HG03575 (cell line): Measurements from ENCODE around the gene ZFPL1.

Experiments
- ATAC-seq: cut with Tn5 transposase; IDR thresholded peaks from one replicate; pipeline ENCODE4 v1.9.1; 2021; ENCODE audit not compliant: unreplicated experiment, insufficient number of reproducible peaks, low FRiP score; ENCODE audit errors: extremely low read depth

Gene ZFPL1

DNA sequence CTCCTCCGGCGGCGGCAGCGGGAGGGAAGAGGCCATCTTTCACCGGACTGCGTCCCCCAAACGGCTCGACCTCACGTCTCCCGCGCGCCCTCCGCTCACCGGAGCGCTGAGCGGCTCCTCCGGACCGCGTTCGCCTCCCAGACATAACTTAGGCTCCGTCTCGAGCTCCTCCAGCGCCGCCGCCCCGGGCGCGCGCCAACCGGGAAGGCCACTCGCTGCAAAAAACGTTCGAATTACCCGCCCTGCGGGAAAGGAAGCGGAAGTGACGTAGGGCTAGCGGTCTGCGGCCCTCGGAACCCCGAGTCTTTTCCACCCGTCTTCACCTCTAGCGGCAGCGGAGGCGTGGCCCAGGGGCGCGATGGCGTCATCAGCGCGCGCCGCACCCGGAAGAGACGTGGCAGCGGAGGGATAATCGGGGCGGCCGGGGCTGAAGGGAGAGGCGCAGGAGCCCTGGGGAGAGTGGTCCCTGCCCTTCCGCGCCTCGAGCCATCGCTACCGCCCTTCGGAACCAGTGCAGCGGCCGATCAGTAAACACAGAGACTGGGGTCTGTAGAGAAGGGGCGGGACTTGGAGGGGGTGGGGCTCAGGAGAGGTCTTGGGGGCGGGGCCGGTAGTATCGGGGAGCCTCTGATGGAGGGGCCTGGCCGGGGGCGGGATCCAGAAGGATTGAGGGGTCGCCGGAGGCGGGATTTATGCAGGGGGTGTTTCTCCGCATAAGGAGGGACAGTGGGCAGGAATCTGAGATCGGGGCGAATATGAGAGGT, at the start of gene ZFPL1, which contains the start of gene CDCA5:
Gene ZFPL1 (plus strand): TSS at position 389 of the 764 bp plus-strand sequence. CDS start 477 bp downstream, outside the sequence.
Gene CDCA5 (minus strand): TSS at position 207 of the 764 bp plus-strand sequence. CDS start 62 bp downstream, at position 145.
- no peak for ATAC-seq

DNA sequence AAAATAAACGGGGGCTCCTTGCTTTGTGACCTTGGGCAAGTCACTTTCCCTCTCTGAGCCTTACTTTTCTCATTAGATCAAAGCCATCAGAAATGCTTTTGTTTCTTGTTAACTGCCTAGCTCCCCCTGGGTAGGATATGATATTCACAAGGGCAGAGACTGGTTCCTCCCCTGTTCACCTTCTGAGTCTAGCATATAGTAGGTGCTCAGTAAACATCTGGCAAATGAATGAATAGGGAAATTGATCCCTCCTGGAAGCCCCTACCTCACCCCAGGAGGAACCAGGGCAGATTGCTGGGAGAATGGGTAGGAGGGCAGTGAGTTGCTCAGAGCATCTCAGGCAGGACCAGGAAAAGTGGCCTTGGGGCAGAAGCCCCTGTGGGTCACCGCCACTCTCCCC, 49.6 kb upstream of the ZFPL1 start:
- ATAC-seq = no peak

DNA sequence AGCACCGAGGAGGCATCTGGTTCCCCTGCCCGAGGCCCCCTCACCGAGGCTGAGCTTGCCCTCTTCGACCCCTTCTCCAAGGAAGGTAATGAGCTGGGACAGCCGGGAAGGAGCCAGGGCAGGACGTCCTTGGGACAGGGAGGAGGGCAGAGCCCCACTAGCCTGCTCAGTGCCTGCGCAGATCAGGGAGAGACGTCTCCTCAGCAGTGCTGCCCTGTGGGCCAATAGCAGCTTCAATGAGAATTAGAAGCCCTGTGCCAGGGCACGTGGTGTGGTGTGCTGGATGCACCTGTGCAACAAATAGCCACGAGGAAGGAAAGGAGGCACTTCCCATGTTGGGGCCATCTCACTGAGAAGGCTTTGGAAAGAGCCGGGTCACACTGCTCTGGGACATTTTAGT, 48.4 kb upstream of the ZFPL1 start:
- no peak for ATAC-seq

DNA sequence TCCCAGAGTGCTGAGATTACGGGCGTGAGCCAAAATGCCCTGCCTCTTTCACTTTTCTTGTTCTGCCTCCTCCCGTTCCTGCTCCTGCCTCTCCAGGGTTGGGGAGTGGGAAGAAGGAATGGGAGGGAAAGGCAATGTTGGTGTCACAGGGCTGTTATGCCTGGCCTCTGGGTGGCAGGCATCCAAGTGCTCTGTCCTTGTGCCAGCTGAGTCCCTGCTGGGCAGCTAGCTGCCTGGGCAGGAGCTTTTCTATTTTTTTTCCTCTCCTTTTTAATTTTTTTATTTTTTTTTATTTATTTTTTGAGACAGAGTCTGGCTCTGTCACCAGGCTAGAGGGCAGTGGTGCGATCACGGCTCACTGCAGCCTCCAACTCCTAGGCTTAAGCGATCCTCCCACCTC, 47.1 kb upstream of the ZFPL1 start:
- ATAC-seq = no peak

DNA sequence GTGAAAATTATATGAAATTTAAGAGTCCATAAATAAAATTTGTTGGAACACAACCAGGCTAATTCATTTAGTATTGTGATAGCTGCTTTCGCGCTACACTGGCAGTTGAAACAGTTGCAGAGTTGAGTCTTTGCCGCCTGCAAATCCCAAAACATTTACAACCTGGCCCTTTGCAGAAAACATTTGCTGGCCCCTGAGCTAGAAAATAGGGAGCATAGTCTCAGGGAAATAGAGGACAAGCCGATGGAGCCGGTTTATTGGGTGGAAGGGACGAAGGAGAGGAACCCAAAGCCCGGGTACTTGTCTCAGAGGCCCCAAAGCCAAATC, 43.5 kb upstream of the ZFPL1 start:
- no peak for ATAC-seq

DNA sequence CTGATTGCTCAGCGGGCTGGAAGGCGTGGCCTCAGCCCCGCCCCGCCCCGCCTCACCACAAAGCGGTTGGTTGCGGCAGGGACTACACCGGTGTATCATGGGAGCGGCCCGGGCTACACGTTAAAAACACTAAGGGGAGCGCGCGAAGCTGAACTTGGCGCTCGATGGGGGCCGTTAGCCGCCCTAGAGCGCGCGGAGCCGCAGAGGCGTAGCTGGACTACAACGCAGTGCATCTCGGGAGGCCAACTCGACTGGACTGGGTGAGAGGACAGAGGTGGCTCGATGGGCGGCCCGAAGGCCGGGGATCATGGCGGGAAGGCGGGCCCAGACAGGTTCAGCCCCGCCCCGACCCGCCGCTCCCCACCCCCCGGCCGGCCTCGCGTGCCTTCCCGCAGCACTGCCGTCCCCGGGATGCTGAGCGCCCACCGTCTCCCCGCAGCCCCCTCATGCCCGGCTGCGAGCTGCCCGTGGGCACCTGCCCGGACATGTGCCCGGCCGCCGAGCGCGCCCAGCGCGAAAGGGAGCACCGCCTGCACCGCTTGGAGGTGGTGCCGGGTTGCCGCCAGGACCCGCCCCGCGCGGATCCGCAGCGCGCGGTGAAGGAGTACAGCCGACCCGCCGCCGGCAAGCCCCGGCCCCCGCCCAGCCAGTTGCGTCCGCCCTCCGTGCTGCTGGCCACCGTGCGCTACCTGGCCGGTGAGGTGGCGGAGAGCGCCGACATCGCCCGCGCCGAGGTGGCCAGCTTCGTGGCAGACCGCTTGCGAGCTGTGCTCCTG, 43.0 kb upstream of the ZFPL1 start, which contains the start of gene SAC3D1:
Gene SAC3D1 (plus strand): TSS at position 364 of the 776 bp plus-strand sequence. CDS start 83 bp downstream, at position 447.
- ATAC-seq = peak; percentile 53

DNA sequence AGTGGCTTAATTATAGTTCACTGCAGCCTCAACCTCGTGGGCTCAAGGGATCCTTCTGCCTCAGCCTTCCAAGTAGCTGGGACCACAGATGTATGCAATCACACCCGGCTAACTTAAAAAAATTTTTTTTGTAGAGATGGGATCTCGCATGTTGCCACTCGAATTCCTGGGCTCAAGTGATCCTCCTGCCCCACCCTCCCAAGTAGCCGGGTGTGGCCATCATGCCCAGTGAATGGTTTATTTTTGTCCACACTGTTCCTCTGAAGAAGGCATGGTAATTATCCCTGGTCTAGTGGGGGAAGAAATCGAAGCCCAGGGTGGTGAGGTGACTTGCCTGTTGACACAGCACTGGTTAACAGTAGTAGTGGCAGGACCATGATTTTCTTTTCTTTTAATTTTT, 41.1 kb upstream of the ZFPL1 start:
- no peak for ATAC-seq

DNA sequence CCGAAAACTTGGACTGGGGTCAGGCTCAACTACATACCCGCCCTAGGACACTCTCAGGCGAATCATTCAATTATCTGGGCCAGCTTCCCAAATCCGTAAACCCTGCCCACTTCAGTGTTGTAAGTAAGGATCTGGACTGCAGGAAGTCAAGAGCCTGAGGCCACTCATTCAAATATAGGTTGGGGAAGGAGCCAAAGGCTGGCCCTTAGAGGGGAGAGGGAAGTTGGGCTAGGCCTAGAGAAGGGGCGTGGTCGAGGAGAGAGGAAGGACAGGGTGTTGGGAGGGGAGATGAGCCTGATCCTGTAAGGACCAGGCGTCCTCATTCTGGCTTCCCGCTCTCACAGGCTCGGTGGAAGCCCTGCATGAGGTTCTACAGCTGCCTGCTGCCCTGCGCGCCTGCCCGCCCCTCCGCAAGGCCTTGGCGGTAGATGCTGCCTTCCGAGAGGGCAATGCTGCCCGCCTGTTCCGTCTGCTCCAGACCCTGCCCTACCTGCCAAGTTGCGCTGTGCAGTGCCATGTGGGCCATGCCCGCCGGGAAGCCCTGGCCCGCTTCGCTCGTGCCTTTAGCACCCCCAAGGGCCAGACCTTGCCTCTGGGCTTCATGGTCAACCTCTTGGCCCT, 40.0 kb upstream of the ZFPL1 start:
- no peak for ATAC-seq

DNA sequence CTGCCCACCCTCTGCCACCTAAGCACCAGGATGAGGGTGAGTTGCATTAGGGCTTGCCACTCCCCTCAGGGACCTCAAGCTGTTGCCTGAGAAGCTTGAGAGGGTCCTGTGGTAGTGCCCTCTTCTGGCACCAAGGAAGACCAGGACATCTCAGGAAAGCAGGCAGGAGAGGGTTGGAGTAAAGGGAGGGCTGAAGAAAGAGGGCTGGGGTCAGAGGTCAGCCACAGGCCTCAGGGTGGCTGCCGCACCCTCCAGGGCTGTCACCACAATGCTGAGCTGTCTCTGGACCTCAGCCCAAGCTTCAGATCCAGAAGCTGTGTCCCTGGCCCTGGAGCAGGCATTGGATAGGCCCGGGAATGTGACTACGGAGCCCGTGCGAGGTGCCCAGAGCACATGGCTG, 39.0 kb upstream of the ZFPL1 start:
- no peak for ATAC-seq

DNA sequence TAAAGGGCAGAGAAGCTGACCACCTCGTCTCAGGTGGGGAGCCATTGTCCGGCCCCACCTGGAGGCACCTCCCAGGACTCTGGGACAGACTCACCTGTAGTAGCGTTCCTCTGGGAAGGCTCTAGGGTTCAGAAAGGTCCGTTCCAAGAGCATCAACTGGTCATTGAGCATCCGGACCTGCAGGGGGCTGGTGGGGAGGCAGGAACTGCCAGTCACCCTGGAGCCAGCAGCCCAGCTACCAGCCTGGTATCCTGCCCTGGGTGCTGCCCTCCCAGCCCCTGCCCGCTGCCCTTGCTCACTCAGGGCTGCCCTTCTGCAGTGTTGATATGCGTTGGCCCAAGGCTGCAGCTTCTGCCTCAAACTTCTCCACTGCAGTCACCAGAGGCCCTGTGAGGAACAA, 38.3 kb upstream of the ZFPL1 start:
- no peak for ATAC-seq

DNA sequence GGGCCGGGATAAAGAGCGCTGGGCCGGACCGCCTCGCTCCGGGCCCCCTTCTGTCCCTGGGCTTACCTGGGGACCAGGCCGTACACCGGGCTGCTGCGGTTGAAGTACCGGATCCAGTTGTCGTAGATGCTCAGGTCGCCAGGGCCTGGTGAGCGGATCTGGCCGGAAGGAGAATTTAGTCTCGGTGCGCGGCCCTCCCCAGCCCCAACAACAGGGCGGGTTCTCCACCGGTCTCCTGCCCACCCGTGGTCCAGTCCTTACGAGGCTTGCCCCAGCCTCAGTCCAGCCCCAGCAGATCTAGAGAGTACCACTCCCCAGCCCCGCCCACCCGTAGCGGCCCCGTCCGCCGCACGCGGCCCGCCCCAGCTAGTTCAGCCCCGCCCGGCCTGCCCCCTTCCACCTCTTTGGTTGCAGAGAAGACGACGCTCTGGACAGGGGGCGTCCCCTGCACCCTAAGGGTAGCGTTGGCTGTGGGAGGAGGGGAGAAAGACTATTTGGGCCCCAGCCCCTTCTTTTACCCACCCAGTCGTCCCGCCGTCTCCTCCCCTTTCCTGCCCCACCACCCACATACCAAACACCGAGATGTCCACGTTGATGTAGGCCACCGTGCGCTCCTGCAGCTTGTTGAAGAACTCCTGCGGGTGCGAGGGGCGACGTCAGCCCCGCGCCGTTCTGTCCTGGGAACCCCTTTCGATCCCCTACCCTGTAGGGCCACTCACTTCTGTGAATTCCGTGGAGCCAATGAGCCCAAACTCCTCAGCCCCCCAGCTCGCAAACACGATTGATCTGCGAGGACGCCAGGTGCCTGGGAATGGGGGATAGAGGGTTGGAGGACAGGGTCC, 36.2 kb upstream of the ZFPL1 start:
- no peak for ATAC-seq

DNA sequence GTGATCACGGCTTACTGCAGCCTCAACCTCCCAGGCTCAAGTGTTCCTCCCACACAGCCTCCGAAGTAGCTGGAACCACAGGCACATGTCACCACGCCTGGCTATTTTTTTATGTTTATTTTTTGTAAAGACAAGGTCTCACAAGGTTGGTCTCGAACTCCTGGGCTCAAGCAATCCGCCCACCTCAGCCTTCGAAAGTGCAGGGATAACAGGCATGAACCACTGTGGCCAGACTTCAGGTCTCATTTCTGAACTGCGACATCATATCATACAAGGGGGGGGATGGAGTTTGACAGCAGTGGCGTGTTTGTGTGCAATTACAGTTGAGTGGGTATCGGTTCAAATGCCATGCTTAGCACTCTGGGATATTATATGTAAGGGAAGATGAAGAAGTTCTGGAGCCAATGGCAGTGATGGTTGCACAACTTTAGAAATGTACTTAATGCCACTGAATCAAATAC, 32.6 kb upstream of the ZFPL1 start:
- ATAC-seq = no peak

DNA sequence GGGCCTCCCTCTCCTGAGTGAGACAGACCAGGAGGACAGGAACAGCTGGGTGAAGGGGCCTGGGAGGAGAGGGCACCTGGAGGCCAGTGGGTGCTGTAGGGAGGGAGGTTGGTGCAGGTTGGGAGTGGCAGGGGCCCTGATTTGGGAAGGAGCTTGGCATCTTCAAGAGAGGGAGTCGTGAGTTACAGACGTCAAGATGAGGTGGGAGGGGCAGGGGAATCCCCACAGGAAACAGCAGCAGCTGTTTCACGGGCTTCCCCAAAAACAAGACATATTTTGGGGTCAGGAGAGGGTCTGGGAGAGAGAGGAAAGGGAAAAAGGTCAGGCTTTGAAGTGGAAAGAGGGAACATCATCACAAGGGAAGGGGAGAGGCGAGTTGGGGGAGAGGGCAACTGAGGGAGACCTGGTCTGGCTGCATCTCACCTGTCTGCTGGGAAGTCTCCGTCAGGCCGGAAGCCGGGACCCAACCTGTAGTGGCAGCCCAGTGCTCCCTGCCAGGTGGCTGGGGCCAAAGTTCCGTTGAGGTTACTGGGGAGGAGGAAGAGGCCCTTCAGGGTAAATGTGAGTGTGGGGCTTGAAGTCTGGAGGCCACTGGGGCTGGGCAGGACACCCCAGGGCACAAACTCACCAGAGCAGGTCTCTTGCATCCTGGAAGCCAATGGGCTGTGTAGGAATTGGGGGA, 30.1 kb upstream of the ZFPL1 start:
- no peak for ATAC-seq

DNA sequence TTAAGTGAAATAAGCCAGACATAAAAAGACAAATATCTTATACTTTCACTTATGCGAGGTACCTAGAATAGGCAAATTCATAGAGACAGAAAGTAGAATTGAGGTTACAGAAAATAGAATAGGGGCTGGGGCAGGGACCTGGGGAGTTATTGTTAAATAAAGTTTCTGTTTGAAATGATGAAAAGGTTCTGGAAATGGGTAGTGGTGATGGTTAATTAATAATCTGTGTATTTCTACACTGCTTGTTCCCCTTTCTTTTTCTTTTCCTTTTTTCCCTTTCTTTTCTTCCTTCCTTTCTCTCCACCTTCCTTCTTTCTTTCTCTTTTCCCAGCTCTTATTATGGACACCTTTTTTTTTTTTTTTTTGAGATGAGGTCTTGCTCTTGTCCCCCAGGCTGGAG, 28.5 kb upstream of the ZFPL1 start:
- no peak for ATAC-seq

DNA sequence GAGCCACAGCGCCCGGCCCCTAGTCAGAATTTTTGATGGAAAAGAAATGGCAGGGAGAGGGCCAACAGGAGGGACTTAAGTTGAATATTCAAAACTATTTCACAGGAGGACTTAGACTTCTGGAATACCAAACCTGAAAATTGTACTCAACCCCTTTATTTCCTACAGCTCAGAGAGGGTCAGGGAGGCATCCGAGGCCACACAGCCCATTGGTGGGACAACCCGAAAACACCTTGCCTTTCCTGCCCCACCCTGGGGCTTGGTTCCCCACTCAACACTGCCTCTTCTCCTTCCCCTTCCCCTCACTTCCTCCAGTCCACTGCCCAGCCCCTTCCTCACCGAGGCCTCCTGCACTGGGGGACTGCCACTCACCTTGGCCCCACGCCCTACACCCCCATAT, 27.0 kb upstream of the ZFPL1 start:
- ATAC-seq = no peak

DNA sequence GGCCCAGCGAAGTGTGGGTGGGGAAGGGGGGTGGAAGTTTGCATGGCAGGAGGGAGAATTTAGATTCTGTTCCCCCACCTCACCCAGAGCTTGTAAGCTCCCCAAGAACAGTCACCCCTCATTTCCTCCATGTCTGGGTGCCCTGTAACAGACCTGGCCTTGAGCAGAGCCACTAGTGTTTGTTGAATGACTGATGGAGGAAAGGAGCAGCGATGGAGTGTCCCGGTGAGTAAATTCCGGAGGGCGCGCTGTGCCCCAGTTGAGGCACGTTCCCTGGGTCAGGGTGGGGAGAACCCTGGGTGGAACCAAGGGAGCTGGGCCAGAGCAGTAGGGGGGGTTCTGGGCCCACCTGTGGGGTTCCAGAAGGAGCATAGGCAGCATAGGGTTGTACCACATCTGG, 26.5 kb upstream of the ZFPL1 start:
- ATAC-seq = no peak

DNA sequence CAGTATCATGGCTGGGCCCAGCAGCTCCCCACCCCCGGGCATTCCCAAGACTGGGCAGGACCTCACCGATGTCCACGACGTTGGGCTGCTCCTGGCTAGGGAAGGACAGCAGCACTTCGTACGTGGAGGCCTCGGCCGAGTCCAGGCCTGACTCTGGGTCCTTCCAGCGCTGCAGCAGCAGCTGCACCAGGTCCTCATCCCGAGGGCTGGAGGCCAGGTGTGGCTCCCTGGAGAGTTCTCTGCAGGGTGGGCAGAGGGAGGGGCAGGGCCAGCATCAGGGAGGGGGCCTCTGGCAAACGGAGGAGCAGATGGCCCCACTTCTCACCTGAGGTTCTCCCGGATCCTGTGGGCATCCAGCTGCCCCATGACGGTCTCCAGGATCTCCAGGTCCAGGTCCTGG, 26.0 kb upstream of the ZFPL1 start:
- no peak for ATAC-seq

DNA sequence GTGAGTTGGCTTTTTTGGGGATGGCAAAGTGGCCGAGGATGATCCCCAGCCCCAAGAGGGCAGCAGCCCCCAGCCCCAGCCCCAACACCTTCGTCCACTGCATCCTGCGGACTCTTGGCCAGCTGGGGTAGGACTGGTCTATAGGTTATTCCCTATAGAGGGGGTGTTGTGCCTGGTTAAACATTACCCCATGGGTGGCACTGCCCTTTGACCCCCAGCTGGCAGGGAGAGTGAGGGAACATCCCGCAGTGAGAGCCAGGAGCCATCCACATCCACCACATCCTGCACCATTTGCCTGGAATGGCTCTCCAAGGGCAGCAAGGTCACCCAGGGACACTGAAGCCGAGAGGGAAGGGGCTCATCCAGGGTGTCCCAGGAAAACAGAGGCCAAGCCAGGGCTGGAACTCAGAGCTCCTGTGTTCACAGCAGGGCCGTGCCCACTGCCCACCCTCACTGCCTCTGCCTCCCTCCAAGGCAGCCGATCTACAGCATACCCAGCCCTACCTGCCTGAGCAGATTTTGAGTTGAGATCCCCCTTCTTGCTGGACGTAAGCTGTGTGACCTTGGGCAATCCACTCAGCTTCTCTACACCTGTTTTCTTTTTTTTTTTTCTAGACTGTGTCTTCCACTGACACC, 25.5 kb upstream of the ZFPL1 start, which contains the start of gene NAALADL1:
Gene NAALADL1 (minus strand): TSS at position 135 of the 636 bp plus-strand sequence. CDS start 32 bp downstream, at position 103.
- no peak for ATAC-seq
